H9 (cell line): ENCODE measurements around the gene COX6B2. TPM values are rescaled to one million over a fixed set of nuclear protein-coding genes. Genes with fewer than 3 reads are reported as not detected.
A peak's percentile ranks its signal among the peaks of the same experiment; 100 is the strongest.

Experiments used
- DNase-seq: peaks from one replicate; pipeline ENCODE4 v3.0.0-alpha.2; 2017
- H2AFZ ChIP-seq: one replicate; pipeline ENCODE4 v1.6.1; 2013; ENCODE audit warnings: mild to moderate bottlenecking, low read length, control low read depth, moderate library complexity
- H2AK5ac ChIP-seq: 2 replicates; pipeline ENCODE4 v1.6.1; 2013; ENCODE audit warnings: low read length, control low read depth, mixed read lengths; ENCODE audit not compliant: insufficient read length
- H2BK120ac ChIP-seq: one replicate; pipeline ENCODE4 v1.6.1; 2013; ENCODE audit warnings: low read depth, mild to moderate bottlenecking, low read length, control low read depth, inconsistent platforms; ENCODE audit not compliant: poor library complexity, severe bottlenecking
- H2BK12ac ChIP-seq: 2 replicates; pipeline ENCODE4 v1.6.1; 2013; ENCODE audit warnings: low read length, control low read depth, mixed read lengths, low read depth; ENCODE audit not compliant: insufficient read length
- H2BK15ac ChIP-seq: 2 replicates; pipeline ENCODE4 v1.6.1; 2013; ENCODE audit warnings: low read depth, low read length, control low read depth
- H2BK20ac ChIP-seq: one replicate; pipeline ENCODE4 v1.6.1; 2013; ENCODE audit warnings: low read depth, mild to moderate bottlenecking, low read length, control low read depth, inconsistent platforms; ENCODE audit not compliant: poor library complexity, severe bottlenecking
- H2BK5ac ChIP-seq: 2 replicates; pipeline ENCODE4 v1.6.1; 2013; ENCODE audit warnings: low read length, control low read depth, mixed read lengths; ENCODE audit not compliant: insufficient read length
- H3K14ac ChIP-seq: 2 replicates; pipeline ENCODE4 v1.6.1; 2013; ENCODE audit warnings: low read length, control low read depth; ENCODE audit not compliant: insufficient read depth
- H3K18ac ChIP-seq: 2 replicates; pipeline ENCODE4 v1.6.1; 2013; ENCODE audit warnings: low read depth, mild to moderate bottlenecking, mixed read lengths, low read length, control low read depth; ENCODE audit not compliant: insufficient read length
- H3K23ac ChIP-seq: 2 replicates; pipeline ENCODE4 v1.6.1; 2013; ENCODE audit warnings: low read length, control low read depth, mixed read lengths, low read depth; ENCODE audit not compliant: insufficient read length
- H3K23me2 ChIP-seq: 2 replicates; pipeline ENCODE4 v1.6.1; 2013; ENCODE audit warnings: low read depth, mild to moderate bottlenecking, mixed read lengths, low read length, control low read depth; ENCODE audit not compliant: insufficient read length, poor library complexity, severe bottlenecking
- H3K27ac ChIP-seq: 2 replicates; pipeline ENCODE4 v1.5.1; 2013; ENCODE audit warnings: low read length, control low read depth, mixed read lengths, low read depth; ENCODE audit not compliant: insufficient read length
- H3K27me3 ChIP-seq: 2 replicates; pipeline ENCODE4 v1.6.1; 2013; ENCODE audit warnings: low read length, control low read depth, inconsistent platforms; ENCODE audit not compliant: insufficient read depth
- H3K4ac ChIP-seq: 2 replicates; pipeline ENCODE4 v1.6.1; 2013; ENCODE audit warnings: low read depth, mild to moderate bottlenecking, control low read depth, inconsistent platforms, low read length, moderate library complexity
- H3K4me1 ChIP-seq: 2 replicates; pipeline ENCODE4 v1.6.1; 2013; ENCODE audit warnings: low read length, control low read depth, inconsistent platforms; ENCODE audit not compliant: insufficient read depth
- H3K4me2 ChIP-seq: 2 replicates; pipeline ENCODE4 v1.6.1; 2013; ENCODE audit warnings: low read length, control low read depth, mixed read lengths; ENCODE audit not compliant: insufficient read length, insufficient read depth
- H3K56ac ChIP-seq: 2 replicates; pipeline ENCODE4 v1.6.1; 2013; ENCODE audit warnings: low read depth, mild to moderate bottlenecking, mixed read lengths, low read length, control low read depth; ENCODE audit not compliant: insufficient read length
- H3K79me1 ChIP-seq: 2 replicates; pipeline ENCODE4 v1.6.1; 2013; ENCODE audit warnings: low read depth, mild to moderate bottlenecking, moderate library complexity, low read length, control low read depth, inconsistent platforms; ENCODE audit not compliant: insufficient read depth, poor library complexity, severe bottlenecking
- H3K79me2 ChIP-seq: 2 replicates; pipeline ENCODE4 v1.6.1; 2013; ENCODE audit warnings: low read length, control low read depth, inconsistent platforms; ENCODE audit not compliant: insufficient read depth
- H3K9ac ChIP-seq: 2 replicates; pipeline ENCODE4 v1.6.1; 2013; ENCODE audit warnings: low read length, control low read depth, mixed read lengths; ENCODE audit not compliant: insufficient read length; ENCODE audit errors: extremely low read depth
- H3K9me3 ChIP-seq: one replicate; pipeline ENCODE4 v1.6.1; 2013; ENCODE audit warnings: low read depth, low read length, inconsistent platforms; ENCODE audit not compliant: control insufficient read depth
- H3T11ph ChIP-seq: one replicate; pipeline ENCODE4 v1.6.1; 2013; ENCODE audit warnings: mild to moderate bottlenecking, low read length, control low read depth, inconsistent platforms
- H4K20me1 ChIP-seq: one replicate; pipeline ENCODE4 v1.6.1; 2013; ENCODE audit not compliant: control insufficient read depth, insufficient read length, insufficient read depth
- H4K5ac ChIP-seq: 2 replicates; pipeline ENCODE4 v1.6.1; 2013; ENCODE audit warnings: low read depth, mild to moderate bottlenecking, mixed read lengths, low read length, control low read depth; ENCODE audit not compliant: insufficient read length
- H4K8ac ChIP-seq: replicated peaks from 2 replicates; pipeline ENCODE4 v1.6.1; 2013; ENCODE audit warnings: low read length, control low read depth, mixed read lengths, low read depth; ENCODE audit not compliant: insufficient read length
- H4K91ac ChIP-seq: 2 replicates; pipeline ENCODE4 v1.6.1; 2013; ENCODE audit warnings: low read depth, mild to moderate bottlenecking, moderate library complexity, mixed read lengths, low read length, control low read depth; ENCODE audit not compliant: insufficient read length
- H3K27ac Mint-ChIP-seq, 3 experiments: 2 replicates in 2 of 3; 3 replicates in 1 of 3; pipeline ENCODE4 v1.8.0; 2020 to 2021; ENCODE audit warnings: mixed read lengths in 3 of 3, mild to moderate bottlenecking in 1 of 3, moderate library complexity in 1 of 3
- H3K27me3 Mint-ChIP-seq: 2 replicates; pipeline ENCODE4 v1.8.0; 2021; ENCODE audit warnings: low read depth, mild to moderate bottlenecking, moderate library complexity, mixed read lengths
- H3K36me3 Mint-ChIP-seq, 3 experiments: 2 replicates in 2 of 3; 3 replicates in 1 of 3; pipeline ENCODE4 v1.8.0; 2020 to 2021; ENCODE audit warnings: low read depth in 3 of 3, mixed read lengths in 3 of 3; ENCODE audit not compliant: insufficient read depth in 1 of 3
- H3K4me1 Mint-ChIP-seq, 2 experiments: 2 replicates each; pipeline ENCODE4 v1.8.0; 2020; ENCODE audit warnings: mixed read lengths in 2 of 2
- H3K4me3 Mint-ChIP-seq, 2 experiments: 2 replicates in 1 of 2; 3 replicates in 1 of 2; pipeline ENCODE4 v1.8.0; 2020 to 2021; ENCODE audit warnings: mild to moderate bottlenecking in 2 of 2, mixed read lengths in 2 of 2, moderate library complexity in 1 of 2
- H3K9me3 Mint-ChIP-seq, 2 experiments: 2 replicates in 1 of 2; 3 replicates in 1 of 2; pipeline ENCODE4 v1.8.0; 2020; ENCODE audit warnings: mild to moderate bottlenecking in 2 of 2, mixed read lengths in 2 of 2, moderate library complexity in 1 of 2
- WGBS: extraction: QIAGEN DNeasy Blood & Tissue Kit; methylation state at CpG from one replicate; pipeline ENCODE4 v1.1.7; 2013; ENCODE audit warnings: missing lambda C conversion rate, low lambda C conversion rate, mixed read lengths; ENCODE audit not compliant: insufficient read length; ENCODE audit errors: extremely low coverage; 5-methylcytosine and 5-hydroxymethylcytosine counted together
- total RNA-seq: library from RNA; stranded (reverse); gene quantifications from 2 replicates; pipeline ENCODE4 v1.2.1, GENCODE V29; 2021
- TF ChIP-seq, protein P1 (sequence below): fragments of 200-600 bp; sonication (generic); conservative IDR thresholded peaks from 3 replicates; pipeline ENCODE4 v1.8.0; 2021; ENCODE audit warnings: antibody characterized with exemption, mild to moderate bottlenecking

COX6B2 gene
- total RNA-seq, 1 experiment from 2014 or later, result 4.0 TPM

DNA sequence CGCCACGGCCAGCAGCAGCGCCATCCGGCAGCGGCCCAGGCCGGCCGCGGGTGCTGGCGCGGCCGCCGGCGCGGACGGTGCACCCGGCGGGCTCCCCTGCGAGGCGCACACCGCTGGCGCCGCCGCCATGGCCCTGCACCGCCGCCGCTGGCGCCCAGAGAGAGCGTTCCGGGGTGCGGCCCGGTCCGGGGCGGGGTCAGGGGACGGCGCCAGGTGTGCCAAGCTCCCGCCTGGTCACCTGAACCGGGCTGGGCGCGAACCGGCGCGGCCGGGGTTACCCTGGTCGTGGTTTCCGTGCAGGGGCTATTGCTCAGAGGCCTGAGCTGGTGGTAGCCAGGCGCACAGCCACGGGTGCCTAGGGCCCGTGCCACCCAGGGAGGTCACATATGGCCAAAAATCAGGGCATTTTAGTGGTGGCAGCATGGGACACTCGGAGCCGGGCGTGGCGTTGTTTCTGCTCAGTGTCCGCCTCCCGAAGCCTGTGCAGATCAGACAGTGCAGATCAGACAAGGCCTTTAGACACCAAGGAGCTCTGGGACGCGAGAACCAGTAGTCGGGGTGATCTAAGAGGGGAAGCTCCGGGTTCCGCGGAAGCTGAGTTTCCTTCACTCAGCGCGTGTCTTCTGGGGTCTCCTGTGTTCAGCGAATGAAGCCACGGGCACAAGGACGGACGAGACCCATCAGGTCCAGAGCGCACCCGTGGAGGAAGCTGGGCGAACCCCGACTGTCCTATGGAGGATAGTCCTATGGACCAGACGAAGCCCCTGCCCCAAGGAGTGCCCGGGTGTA is 29.8 kb upstream of the COX6B2 start, which contains the start of gene TMEM238:
TSS of gene TMEM238 (minus strand) at position 162 of the 789 bp plus-strand sequence. CDS start at position 129, 33 bp downstream.
- Histone ChIP-seq H2BK12ac (no peak within 1 kb of the TSS), H4K5ac (no peak within 1 kb of the TSS), H2BK20ac (no peak within 1 kb of the TSS), H4K91ac (no peak within 1 kb of the TSS), H2BK120ac (no peak within 1 kb of the TSS), H3K56ac (no peak within 1 kb of the TSS), H3K23ac (no peak within 1 kb of the TSS), H4K8ac (no peak within 1 kb of the TSS), H3K23me2 (peaks cover 28% of the 10 kb centered on the region), H3K4me2 (peak within 1 kb of the TSS; percentile 87), H3K18ac (peak within 1 kb of the TSS; percentile 23), H2AFZ (no peak within 1 kb of the TSS), H3K79me2 (peaks cover 17% of the 10 kb centered on the region; the same call in 1 of the 2 replicates), H2BK15ac (no peak within 1 kb of the TSS), H3K27ac (no peak within 1 kb of the TSS), H3K14ac (peak within 1 kb of the TSS; percentile 70), H3K79me1 (peaks cover 15% of the 10 kb centered on the region), H3T11ph (no peak within 1 kb of the TSS), H3K4ac (no peak within 1 kb of the TSS), H2AK5ac (no peak within 1 kb of the TSS), H4K20me1 (peaks cover 3% of the 10 kb centered on the region), H3K27me3 (peaks cover 2% of the 10 kb centered on the region; the same call in 1 of the 2 replicates), H2BK5ac (no peak within 1 kb of the TSS), H3K4me1 (peaks cover 8% of the 10 kb centered on the region), H3K9ac (peak within 1 kb of the TSS; percentile 69), H3K9me3 (no peaks in the 10 kb centered on the region)
- peak within 1 kb of the TSS; percentile 85 to 98 (median 87); a peak in 6 of 7 replicates for H3K27ac Mint-ChIP-seq
- H3K9me3 Mint-ChIP-seq, result peaks cover 2 to 3% of the 10 kb centered on the region in 2 experiments; a peak in 2 of 5 replicates
- peaks cover 33 to 47% (median 37%) of the 10 kb centered on the region in 3 experiments for H3K36me3 Mint-ChIP-seq
- no CpG with 5 or more reads among the region's 72 CpGs for WGBS
- TF ChIP-seq, protein P1, sequence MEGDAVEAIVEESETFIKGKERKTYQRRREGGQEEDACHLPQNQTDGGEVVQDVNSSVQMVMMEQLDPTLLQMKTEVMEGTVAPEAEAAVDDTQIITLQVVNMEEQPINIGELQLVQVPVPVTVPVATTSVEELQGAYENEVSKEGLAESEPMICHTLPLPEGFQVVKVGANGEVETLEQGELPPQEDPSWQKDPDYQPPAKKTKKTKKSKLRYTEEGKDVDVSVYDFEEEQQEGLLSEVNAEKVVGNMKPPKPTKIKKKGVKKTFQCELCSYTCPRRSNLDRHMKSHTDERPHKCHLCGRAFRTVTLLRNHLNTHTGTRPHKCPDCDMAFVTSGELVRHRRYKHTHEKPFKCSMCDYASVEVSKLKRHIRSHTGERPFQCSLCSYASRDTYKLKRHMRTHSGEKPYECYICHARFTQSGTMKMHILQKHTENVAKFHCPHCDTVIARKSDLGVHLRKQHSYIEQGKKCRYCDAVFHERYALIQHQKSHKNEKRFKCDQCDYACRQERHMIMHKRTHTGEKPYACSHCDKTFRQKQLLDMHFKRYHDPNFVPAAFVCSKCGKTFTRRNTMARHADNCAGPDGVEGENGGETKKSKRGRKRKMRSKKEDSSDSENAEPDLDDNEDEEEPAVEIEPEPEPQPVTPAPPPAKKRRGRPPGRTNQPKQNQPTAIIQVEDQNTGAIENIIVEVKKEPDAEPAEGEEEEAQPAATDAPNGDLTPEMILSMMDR, result no peak
- DNase-seq, result no peak
- H3K27me3 Mint-ChIP-seq, result peaks cover 31% of the 10 kb centered on the region
- peaks cover 32 to 45% of the 10 kb centered on the region in 2 experiments for H3K4me1 Mint-ChIP-seq
- peak within 1 kb of the TSS; percentile 98 to 100 for H3K4me3 Mint-ChIP-seq
